GM18870 (cell line): Measurements from ENCODE around the gene TGFB2.

Experiments used
- ATAC-seq: cut with Tn5 transposase; IDR thresholded peaks from one replicate; pipeline ENCODE4 v1.9.1; 2021; ENCODE audit warnings: moderate library complexity; ENCODE audit not compliant: unreplicated experiment

TGFB2 gene

DNA sequence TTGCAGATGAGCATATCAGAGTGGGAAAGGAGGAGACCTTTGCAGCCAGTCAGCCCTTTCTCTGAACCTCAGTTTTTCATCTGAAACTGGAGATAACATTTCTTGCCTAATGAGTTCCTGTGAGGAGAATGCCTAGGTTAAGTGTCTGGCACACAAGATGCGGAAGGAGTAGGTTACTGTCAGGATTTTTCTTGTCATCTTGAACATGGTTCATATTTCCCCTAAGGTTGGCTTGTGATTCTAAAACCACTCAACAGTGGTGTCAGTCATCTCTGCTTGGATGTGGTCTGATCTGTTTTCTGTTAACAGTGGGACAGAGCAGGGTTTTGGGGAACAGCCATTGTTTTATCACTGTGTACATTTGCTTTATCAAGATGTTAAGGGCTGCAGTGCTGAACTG, 70.6 kb downstream of the TGFB2 start:
- no peak for ATAC-seq

- no peak for ATAC-seq
Measured at GRCh38 chr1:218421531-218421930, 76.4 kb downstream of the TGFB2 start.

GRCh38 chr1:218424502-218424901, 79.4 kb downstream of the TGFB2 start:
- ATAC-seq: no peak

- ATAC-seq: no peak
Measured at GRCh38 chr1:218425647-218426342, 80.7 kb downstream of the TGFB2 start.

DNA sequence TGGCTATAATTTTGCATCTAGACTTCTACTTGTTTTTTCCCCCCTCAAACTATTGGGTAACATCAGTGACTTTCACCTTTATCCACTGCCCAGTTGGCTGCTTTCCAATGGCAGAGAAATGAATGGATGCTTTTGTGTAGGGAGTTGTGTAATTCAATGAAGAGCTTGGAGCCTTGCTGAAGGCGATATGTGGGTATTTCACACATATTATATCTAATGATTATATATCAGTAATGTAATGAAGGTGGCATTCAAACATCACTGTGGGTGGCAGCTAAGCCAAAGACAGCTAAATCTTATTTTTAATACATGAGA, 81.2 kb downstream of the TGFB2 start:
- no peak for ATAC-seq

GRCh38 chr1:218429301-218429700, 84.2 kb downstream of the TGFB2 start:
- no peak for ATAC-seq

DNA sequence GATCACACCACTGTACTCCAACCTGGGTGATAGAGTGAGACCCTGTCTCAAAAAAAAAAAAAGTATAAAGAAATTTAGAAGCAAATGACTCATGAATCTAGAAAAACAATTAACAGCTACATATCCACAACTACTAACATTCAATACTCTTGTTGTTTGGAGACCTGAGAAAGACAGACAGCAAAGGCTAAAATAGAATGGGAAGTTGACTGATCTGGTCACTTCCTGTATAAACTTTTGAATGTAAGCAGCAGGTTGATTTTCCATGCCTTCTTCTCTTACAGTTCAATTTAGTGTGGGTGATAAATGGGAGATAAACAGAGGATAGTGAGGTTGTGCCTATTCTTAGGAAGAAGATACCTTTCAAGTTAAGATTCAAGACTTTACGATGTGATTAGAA, 85.2 kb downstream of the TGFB2 start:
- no peak for ATAC-seq

DNA sequence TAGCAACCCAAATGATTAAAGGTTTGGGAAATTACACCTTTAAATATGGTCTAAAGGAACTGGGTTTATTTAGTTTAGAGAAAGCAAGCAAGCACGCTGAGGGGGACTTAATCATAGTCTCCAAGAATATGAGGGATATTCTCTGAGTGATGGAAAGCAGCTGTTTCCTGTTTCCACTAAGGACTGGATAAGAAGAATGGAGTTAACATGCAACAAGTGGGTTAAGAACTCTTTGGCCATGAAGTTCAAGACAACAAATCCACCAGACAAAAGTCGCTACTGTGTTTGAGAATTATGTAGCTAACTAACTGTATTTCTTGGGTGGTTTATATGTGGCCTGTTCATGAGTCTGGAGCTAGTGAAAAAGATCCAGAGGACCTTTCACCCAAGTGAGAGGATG, 85.7 kb downstream of the TGFB2 start:
- ATAC-seq: no peak

DNA sequence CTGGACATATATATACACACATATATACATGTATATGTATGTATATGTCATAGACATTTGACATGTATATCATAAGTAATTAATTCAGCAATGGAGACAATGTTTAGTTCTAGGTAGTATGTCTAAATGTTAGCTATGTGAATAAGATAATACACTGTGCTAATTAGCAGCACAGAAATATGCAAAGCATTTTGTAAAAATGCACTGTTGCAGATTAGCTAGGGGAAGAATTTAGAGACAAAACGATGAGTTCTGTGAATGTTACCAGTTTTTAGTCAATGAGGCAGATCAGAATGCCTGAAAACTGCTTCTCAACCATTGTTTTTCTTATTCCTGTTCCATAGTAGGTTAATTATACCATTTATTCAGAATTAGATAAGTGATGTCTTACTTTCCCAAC, 86.3 kb downstream of the TGFB2 start:
- ATAC-seq: no peak

DNA sequence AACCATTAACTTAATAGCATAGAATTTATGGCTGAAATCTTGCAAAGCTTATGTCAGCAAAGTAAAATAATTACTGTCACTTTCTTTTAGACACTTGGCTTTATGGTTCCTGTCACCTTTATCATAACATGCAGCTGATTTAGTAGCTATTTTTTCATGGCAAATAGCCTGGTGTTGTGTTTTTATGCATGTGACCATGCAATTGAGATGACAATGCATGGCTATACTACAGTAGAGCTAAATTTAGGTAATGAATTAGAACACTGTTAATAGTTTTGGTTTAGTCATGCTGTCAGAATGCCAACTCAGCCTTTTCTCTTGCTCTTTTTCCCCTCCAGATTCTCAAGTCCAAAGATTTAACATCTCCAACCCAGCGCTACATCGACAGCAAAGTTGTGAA, 88.6 kb downstream of the TGFB2 start:
- ATAC-seq: no peak

- no peak for ATAC-seq
Measured at GRCh38 chr1:218435528-218435927, 90.4 kb downstream of the TGFB2 start.

- ATAC-seq: no peak
Measured at GRCh38 chr1:218436346-218436745, 91.2 kb downstream of the TGFB2 start.

DNA sequence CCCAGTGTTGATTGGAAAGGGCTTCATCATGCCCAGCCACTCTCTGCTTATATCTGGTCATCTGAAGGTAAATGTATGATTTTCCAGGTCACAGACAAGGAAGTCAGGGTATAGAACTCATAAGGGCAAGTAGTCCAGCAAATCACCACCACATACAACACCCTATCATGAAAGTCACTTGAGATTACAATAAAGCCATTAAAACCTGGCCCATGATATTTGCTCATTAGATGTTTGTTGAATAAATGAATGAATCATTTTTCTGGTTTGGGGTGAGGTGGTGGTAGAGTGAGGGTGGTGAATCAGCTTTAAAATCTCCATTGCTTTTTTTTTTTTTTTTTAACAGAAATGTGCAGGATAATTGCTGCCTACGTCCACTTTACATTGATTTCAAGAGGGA, 91.9 kb downstream of the TGFB2 start:
- ATAC-seq: no peak

GRCh38 chr1:218439541-218440295, 94.6 kb downstream of the TGFB2 start:
- ATAC-seq: no peak

- no peak for ATAC-seq
Measured at GRCh38 chr1:218443255-218443654, 98.1 kb downstream of the TGFB2 start.

DNA sequence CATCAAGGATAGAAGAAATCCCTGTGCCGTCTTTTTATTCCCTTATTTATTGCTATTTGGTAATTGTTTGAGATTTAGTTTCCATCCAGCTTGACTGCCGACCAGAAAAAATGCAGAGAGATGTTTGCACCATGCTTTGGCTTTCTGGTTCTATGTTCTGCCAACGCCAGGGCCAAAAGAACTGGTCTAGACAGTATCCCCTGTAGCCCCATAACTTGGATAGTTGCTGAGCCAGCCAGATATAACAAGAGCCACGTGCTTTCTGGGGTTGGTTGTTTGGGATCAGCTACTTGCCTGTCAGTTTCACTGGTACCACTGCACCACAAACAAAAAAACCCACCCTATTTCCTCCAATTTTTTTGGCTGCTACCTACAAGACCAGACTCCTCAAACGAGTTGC, 99.0 kb downstream of the TGFB2 start:
- ATAC-seq: no peak

GRCh38 chr1:218444588-218444987, 99.5 kb downstream of the TGFB2 start:
- ATAC-seq: no peak

DNA sequence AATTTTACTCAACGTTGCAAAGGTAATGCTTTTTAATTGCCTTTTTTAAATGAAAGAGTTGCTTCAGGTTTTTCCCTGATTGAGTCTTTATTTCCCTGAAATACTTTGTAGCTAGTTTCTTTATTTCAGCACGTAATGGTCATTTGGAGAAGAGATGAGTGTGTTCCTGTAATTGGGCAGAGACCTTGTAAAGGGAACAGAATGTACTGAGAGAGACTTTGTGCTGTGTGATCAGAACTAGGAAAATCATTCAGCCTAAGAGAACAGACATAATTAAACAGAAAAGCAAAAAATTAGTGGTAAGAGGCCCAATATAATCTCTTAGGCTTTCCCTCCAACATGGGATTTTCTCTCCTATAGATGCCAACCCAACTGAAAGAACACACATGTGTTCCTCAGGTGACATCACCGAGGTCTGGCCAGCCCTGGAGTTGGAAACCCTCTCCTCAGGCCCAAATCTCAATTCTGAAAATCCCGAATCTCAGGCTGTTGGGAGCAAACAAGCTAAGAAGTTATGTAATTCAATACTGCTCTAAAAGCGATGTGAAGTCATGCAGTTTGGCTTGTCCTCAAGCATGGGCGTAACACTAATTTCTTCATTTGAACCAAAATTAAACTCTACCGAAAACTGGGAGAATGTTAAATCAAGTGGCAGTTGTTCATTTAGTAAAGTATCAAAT, 102.0 kb downstream of the TGFB2 start:
- ATAC-seq: no peak

DNA sequence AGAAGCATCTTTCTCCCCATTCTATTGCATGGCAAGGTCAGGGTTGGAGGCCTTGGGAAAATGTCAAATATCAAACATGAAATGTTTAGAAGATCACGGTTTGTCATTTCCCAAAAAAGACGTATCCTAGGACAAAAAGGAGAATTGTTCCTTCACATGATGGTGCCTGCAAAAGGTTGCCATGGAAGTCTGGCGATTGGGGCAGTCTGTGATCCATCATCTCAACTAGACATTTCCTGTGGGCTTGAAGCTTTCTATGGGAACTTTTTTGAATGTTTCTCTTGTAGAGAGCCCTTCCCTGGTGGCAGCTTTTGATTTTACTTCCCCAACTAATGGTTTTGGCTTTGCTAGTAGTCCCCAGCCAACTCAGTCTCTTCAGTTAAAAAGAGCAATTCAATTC, 106.3 kb downstream of the TGFB2 start:
- no peak for ATAC-seq

GRCh38 chr1:218454700-218455282, 109.7 kb downstream of the TGFB2 start:
- ATAC-seq: no peak

- ATAC-seq: peak; percentile 49
Measured at GRCh38 chr1:218456444-218456843, 111.3 kb downstream of the TGFB2 start.

DNA sequence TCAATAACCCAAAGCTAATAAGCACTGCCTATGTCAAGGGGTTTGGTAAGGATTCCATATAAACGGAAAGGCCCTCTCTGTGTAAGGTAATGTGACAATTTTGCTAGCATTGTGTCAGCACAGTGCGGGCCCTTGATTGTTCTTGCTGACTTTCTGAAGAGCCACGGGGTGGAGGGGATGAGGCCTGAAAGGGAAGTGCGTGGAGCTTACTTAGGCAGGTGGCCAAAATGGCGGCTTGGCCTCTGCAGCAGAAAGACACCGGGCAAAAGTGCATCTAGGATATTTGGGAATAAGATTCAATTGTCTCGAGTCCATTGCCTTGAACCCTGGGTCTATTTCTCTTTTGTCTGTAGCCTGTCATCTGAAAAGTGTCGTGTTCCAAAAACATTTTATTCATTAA, 114.3 kb downstream of the TGFB2 start:
- ATAC-seq: no peak
